ENCODE data around the gene MFF. TPM values are rescaled to one million over a fixed set of nuclear protein-coding genes. Genes with fewer than 3 reads are reported as not detected.
A peak's percentile ranks its signal among the peaks of the same experiment; 100 is the strongest.
"Not testable (repeated sequence)": the region's sequence is repeated elsewhere in the genome, so short reads cannot be mapped to it uniquely, and the experiment has no call there.

The MFF gene
- total RNA-seq, 1 donor from 2014 or later, result 77.3 TPM

DNA sequence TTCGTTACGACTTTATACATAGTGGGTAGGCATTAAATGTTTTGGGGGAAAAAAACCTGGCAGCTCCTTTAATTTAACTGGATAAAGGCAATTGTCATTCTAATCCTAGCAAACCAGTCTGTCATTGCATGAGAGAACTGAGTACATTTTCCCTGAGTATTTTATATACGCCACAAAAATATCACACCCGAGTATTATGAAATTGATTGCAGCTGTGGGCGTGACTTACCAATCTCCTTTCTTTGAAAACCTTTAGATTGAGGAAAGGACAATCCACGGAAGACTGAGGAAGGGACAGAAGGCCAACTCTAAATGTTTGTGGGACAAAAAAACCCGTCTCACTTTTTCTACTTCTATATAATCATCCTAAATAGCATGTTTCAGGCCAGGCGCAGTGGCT is 45.0 kb downstream of the MFF start:
- no peak overlapping the region for H3K27ac Mint-ChIP-seq
- intact Hi-C loops (cut with micrococcal nuclease), result loop anchor here (5.0 kb wide), 1 partner anchor 42 kb away; no protein-coding TSS in a partner anchor
- DNase-seq (ENCODE audit: low spot score), result no peak
- no peaks in the 10 kb centered on the region for H3K36me3 Mint-ChIP-seq (ENCODE audit: low read depth)
- no peaks in the 10 kb centered on the region for H3K27me3 Mint-ChIP-seq (ENCODE audit: low read depth)
- H3K9me3 Mint-ChIP-seq, result no peaks in the 10 kb centered on the region
- peaks cover 6% of the 10 kb centered on the region for H3K4me1 Mint-ChIP-seq (ENCODE audit: low read depth)
- H3K4me3 Mint-ChIP-seq (ENCODE audit: low read depth), result no peak overlapping the region

DNA sequence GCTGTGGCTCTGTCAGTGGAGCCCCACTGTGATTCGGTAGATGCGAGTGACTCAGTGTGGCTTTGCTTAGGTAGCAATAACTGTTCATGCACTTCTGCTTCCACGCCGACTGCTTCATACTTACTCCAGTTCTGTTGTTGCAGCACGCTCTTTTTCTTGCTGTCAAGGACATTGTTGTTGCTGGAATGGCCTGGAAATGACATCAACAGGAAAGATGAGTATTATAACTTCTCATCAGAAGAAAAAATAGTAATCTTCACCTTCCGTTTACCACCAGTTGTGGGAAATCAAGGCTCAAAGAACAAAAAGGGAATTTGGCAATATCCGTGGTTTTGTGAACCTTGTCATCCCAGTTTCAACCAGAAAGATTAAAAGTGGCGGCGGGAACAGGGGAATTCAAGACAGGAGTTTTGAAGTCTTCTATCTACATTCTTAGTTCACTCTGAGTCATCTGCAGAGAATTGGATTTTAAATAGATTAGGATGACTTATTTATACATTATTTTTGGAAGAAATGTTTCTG is 45.8 kb downstream of the MFF start:
- Mint-ChIP-seq H3K36me3 (ENCODE audit: low read depth) (no peaks in the 10 kb centered on the region), H3K27ac (no peak overlapping the region), H3K4me1 (ENCODE audit: low read depth) (peaks cover 6% of the 10 kb centered on the region), H3K27me3 (ENCODE audit: low read depth) (no peaks in the 10 kb centered on the region), H3K4me3 (ENCODE audit: low read depth) (no peak overlapping the region), H3K9me3 (no peaks in the 10 kb centered on the region)
- DNase-seq (ENCODE audit: low spot score), result no peak
- intact Hi-C loops (cut with micrococcal nuclease), result loop anchor here (5.0 kb wide), 1 partner anchor 41 kb away; no protein-coding TSS in a partner anchor

GRCh38 chr2:227373389-227373788 is 48.3 kb downstream of the MFF start:
- Mint-ChIP-seq H3K27me3 (ENCODE audit: low read depth) (no peaks in the 10 kb centered on the region), H3K4me3 (ENCODE audit: low read depth) (no peak overlapping the region), H3K9me3 (no peaks in the 10 kb centered on the region), H3K4me1 (ENCODE audit: low read depth) (peaks cover 6% of the 10 kb centered on the region), H3K27ac (peak overlapping the region; percentile 2), H3K36me3 (ENCODE audit: low read depth) (no peaks in the 10 kb centered on the region)
- DNase-seq (ENCODE audit: low spot score), result no peak
- intact Hi-C loops (cut with micrococcal nuclease), result loop anchor here (5.0 kb wide), 1 partner anchor 39 kb away; no protein-coding TSS in a partner anchor

- Mint-ChIP-seq H3K4me3 (ENCODE audit: low read depth) (no peak overlapping the region), H3K27me3 (ENCODE audit: low read depth) (no peaks in the 10 kb centered on the region), H3K36me3 (ENCODE audit: low read depth) (no peaks in the 10 kb centered on the region), H3K4me1 (ENCODE audit: low read depth) (peaks cover 6% of the 10 kb centered on the region), H3K27ac (no peak overlapping the region), H3K9me3 (no peaks in the 10 kb centered on the region)
- no peak for DNase-seq (ENCODE audit: low spot score)
- intact Hi-C loops (cut with micrococcal nuclease), result loop anchor here (2.0 to 5.0 kb wide), 3 partner anchors 38 to 87 kb away; partner anchors contain the start of gene MFF
These were observed 49.1 kb downstream of the MFF start for GRCh38 chr2:227374158-227374557.

GRCh38 chr2:227376656-227377396 is 51.8 kb downstream of the MFF start:
- no peak for DNase-seq (ENCODE audit: low spot score)
- intact Hi-C loops (cut with micrococcal nuclease), result no loop called here
- Mint-ChIP-seq H3K27me3 (ENCODE audit: low read depth) (no peaks in the 10 kb centered on the region), H3K4me3 (ENCODE audit: low read depth) (no peak overlapping the region), H3K9me3 (no peaks in the 10 kb centered on the region), H3K36me3 (ENCODE audit: low read depth) (no peaks in the 10 kb centered on the region), H3K4me1 (ENCODE audit: low read depth) (peaks cover 4% of the 10 kb centered on the region), H3K27ac (no peak overlapping the region)

- Mint-ChIP-seq H3K4me3 (ENCODE audit: low read depth) (no peak overlapping the region), H3K9me3 (no peaks in the 10 kb centered on the region), H3K4me1 (ENCODE audit: low read depth) (peaks cover 7% of the 10 kb centered on the region), H3K36me3 (ENCODE audit: low read depth) (no peaks in the 10 kb centered on the region), H3K27me3 (ENCODE audit: low read depth) (no peaks in the 10 kb centered on the region), H3K27ac (no peak overlapping the region)
- no peak for DNase-seq (ENCODE audit: low spot score)
- intact Hi-C loops (cut with micrococcal nuclease), result no loop called here
These were observed 52.7 kb downstream of the MFF start for GRCh38 chr2:227377467-227378351.

DNA sequence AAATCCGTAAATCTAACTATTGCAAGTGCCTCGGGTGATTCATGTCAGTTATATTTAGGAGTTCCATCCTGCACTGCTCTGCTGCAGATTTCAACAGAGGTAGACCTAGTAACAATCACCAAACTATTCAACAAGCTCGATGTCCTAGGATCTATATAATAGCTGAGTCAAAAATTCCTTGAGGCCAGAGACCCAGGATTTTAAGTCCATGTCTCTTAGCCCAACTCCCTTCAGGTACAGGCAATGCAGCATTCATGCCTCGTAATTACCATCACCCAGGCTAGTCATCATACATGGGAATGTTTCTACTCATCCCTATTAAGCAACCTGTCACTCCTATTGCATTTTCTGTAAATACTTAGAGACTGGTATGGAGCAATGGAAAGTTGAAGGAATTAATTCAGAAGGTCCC is 53.3 kb downstream of the MFF start:
- Mint-ChIP-seq H3K36me3 (ENCODE audit: low read depth) (no peaks in the 10 kb centered on the region), H3K9me3 (no peaks in the 10 kb centered on the region), H3K4me1 (ENCODE audit: low read depth) (peaks cover 7% of the 10 kb centered on the region), H3K27me3 (ENCODE audit: low read depth) (no peaks in the 10 kb centered on the region), H3K4me3 (ENCODE audit: low read depth) (no peak overlapping the region), H3K27ac (no peak overlapping the region)
- intact Hi-C loops (cut with micrococcal nuclease), result no loop called here
- DNase-seq (ENCODE audit: low spot score), result no peak

DNA sequence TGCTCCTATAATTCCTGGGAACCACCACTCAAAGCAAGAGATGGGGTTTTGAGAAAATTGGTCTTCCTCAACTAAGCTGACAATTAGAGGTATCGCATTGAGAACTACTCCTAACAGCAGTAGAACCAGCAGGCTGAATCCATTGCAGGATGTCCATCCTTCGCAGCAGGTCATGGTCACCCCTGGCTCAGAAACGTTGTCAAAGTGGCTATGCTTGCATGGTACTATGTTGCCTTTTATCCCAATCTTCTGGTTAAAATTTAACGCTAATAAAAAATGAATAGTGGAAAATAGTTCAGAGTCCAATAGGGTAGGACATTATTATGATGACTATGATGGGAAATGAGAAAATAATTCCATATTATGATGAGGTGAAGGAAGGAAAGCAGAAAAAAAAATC is 54.0 kb downstream of the MFF start, which contains the start of gene TM4SF20:
Gene TM4SF20, minus strand, starts transcription at position 212 of the 400 bp plus-strand sequence. Its CDS starts 38 bp downstream, at position 174.
- DNase-seq (ENCODE audit: low spot score), result no peak
- H3K4me3 Mint-ChIP-seq (ENCODE audit: low read depth), result no peak within 1 kb of the TSS
- no peaks in the 10 kb centered on the region for H3K27me3 Mint-ChIP-seq (ENCODE audit: low read depth)
- H3K36me3 Mint-ChIP-seq (ENCODE audit: low read depth), result no peaks in the 10 kb centered on the region
- no peak within 1 kb of the TSS for H3K27ac Mint-ChIP-seq
- intact Hi-C loops (cut with micrococcal nuclease), result no loop called here
- peaks cover 7% of the 10 kb centered on the region for H3K4me1 Mint-ChIP-seq (ENCODE audit: low read depth)
- no peaks in the 10 kb centered on the region for H3K9me3 Mint-ChIP-seq

DNA sequence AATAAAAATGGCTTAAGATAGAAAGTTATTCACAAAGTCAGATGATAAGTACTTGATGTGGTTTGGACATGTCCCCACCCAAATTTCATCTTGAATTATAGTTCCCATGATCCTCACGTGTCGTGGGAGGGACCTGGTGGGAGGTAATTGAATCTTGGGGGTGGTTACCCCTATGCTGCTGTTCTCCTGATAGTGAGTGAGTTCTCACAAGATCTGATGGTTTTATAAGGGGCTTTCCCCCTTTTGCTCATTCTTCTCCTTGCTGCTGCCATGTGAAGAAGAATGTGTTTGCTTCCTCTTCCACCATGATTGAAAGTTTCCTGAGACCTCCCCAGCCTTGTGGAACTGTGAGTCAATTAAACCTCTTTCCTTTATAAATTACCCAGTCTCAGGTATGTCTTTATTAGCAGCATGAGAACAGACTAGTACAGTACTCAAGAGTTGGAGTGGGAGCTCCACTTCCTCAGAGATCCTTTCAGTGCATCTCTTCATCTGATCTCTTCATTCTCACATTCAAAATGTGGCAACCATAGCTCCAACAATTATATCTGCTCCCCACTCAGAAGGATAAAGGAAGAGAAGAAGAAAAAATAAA is 57.3 kb downstream of the MFF start:
- H3K36me3 Mint-ChIP-seq (ENCODE audit: low read depth); H3K27me3 Mint-ChIP-seq (ENCODE audit: low read depth); intact Hi-C loops (cut with micrococcal nuclease); H3K9me3 Mint-ChIP-seq; H3K4me1 Mint-ChIP-seq (ENCODE audit: low read depth); DNase-seq (ENCODE audit: low spot score); H3K27ac Mint-ChIP-seq; H3K4me3 Mint-ChIP-seq (ENCODE audit: low read depth): not testable (repeated sequence)

GRCh38 chr2:227383686-227384085 is 58.6 kb downstream of the MFF start:
- H3K27me3 Mint-ChIP-seq (ENCODE audit: low read depth), result no peaks in the 10 kb centered on the region

DNA sequence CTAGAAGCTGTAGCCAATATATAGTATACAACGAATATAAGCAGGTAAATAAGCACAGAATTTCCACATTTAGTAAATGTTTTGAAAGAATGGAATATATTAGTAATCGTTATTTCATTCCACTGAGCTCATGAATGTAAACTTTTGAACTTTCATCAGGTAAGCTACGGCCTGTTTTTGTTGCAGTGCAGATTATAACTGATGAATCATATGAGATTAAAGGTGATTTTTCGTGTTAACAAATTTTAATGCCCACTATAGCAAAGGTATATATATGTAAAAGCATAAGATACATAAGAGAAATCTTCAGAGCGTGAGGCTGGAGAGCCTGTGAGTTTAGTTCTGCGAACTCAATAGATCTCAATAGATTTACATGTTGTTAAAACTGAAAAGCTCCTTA is 61.6 kb downstream of the MFF start:
- Mint-ChIP-seq H3K27me3 (ENCODE audit: low read depth) (no peaks in the 10 kb centered on the region), H3K9me3 (no peaks in the 10 kb centered on the region), H3K36me3 (ENCODE audit: low read depth) (no peaks in the 10 kb centered on the region), H3K4me1 (ENCODE audit: low read depth) (peaks cover 5% of the 10 kb centered on the region), H3K27ac (no peak overlapping the region), H3K4me3 (ENCODE audit: low read depth) (no peak overlapping the region)
- DNase-seq (ENCODE audit: low spot score), result no peak
- intact Hi-C loops (cut with micrococcal nuclease), result no loop called here

More at GRCh38 chr2:227383686-227384085, 58.6 kb downstream of the MFF start:
- Mint-ChIP-seq H3K27ac (no peak overlapping the region), H3K36me3 (ENCODE audit: low read depth) (no peaks in the 10 kb centered on the region), H3K9me3 (no peaks in the 10 kb centered on the region), H3K4me1 (ENCODE audit: low read depth) (peaks cover 5% of the 10 kb centered on the region), H3K4me3 (ENCODE audit: low read depth) (no peak overlapping the region)
- no peak for DNase-seq (ENCODE audit: low spot score)
- intact Hi-C loops (cut with micrococcal nuclease), result no loop called here

GRCh38 chr2:227387583-227387982 is 62.5 kb downstream of the MFF start, which contains the start of gene SCYGR1:
Gene SCYGR1, minus strand, starts transcription at chr2:227387949. Its CDS starts 0 bp downstream, at chr2:227387949.
- intact Hi-C loops (cut with micrococcal nuclease); H3K36me3 Mint-ChIP-seq (ENCODE audit: low read depth); H3K9me3 Mint-ChIP-seq; H3K4me1 Mint-ChIP-seq (ENCODE audit: low read depth); H3K27ac Mint-ChIP-seq; H3K27me3 Mint-ChIP-seq (ENCODE audit: low read depth); DNase-seq (ENCODE audit: low spot score); H3K4me3 Mint-ChIP-seq (ENCODE audit: low read depth): not testable (repeated sequence)
